Measurements from ENCODE around the gene KL. TPM values are rescaled to one million over a fixed set of nuclear protein-coding genes. Genes with fewer than 3 reads are reported as not detected.

The KL gene
- total and polyA plus RNA-seq, 8 donors: 0.38 to 4.0 (median 1.4) TPM

DNA sequence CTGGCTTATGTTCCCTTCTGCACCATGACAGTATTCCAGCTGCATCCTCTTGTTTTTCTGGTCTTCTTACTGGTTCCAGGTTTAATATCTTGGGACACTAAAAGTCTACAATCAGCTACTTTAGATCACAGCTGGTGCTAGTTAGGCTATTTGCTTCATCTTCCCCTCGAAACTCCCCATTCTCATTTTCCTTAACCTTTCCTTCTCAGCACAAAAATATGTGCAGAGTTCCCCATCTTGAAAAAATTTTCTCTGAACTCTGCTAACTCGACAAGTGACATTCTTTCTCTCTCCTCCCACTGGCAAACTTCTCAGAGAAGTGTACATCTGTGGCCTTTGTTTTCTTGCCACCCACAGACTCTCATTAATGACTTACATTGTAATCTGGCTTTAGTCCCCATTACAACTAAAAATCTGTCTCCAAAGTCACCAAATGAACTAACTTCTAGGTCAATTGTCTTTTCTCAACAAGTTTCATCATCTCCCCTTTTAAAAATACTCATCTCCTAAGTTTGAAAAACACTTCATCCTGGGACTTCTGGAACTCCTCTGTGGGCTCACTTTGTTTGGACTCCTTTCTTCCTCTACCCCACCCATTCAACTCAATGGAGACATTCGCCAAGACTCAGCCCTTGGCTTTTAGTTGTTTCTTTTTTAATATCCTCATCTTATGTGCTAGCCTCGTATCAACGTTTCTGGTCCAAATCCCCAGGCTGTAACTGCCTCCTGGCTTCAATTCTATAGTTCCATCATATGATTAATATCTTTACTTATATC is 7.1 kb upstream of the KL start:
- intact Hi-C loops (cut with DNase I; ENCODE audit: low total_unique reads): no loop called here
- WGBS, 5 donors: 53 to 74% (median 64%) methylated on average over 5 of the region's 5 CpGs
- Histone ChIP-seq H3K27ac (no peak overlapping the region), H3K36me3 (no peaks in the 10 kb centered on the region), H3K4me1 (peaks cover 0 to 11% (median 0%) of the 10 kb centered on the region in 4 donors), H3K9me3 (peaks cover 0 to 17% (median 12%) of the 10 kb centered on the region in 4 donors), H3K27me3 (no peaks in the 10 kb centered on the region), H3K4me3 (no peak overlapping the region)
- DNase-seq: no peak
- TF ChIP-seq POLR2A (IDR thresholded peaks at IDR 0.05) (no peak), EP300 (IDR thresholded peaks at IDR 0.05) (no peak), POLR2AphosphoS5 (IDR thresholded peaks at IDR 0.05) (no peak), CTCF (IDR thresholded peaks at IDR 0.05) (no peak)

DNA sequence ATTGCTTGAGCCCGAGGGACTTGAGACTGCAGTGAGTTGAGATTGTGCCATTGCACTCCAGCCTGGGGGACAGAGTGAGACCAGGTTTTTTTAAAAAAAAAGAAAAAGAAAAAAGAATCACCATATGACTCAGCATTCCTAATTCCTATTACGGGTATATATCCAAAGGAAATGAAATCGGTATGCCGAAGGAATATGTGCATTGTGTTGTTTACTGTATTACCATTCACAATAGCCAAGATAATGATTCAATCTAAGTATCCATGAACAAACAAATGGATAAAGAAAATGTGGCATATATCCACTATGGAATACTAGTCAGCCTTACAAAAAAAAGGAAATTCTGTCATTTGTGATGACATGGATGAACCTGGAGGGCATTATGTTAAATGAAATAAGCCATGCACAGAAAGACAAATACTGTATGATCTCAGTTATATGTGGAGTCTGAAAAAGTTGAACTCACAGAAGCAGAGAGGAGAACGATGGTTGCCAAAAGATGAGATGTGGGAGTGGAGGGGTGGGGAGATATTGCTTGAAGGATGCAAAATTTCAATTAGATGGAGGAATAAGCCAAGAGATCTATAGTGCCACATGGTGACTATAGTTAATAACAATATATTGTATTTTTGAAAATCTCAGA is 4.3 kb upstream of the KL start:
- H3K9me3 ChIP-seq: peaks cover 0 to 17% (median 12%) of the 10 kb centered on the region in 4 donors
- H3K27me3 ChIP-seq: peaks cover 0 to 20% (median 3%) of the 10 kb centered on the region in 3 donors
- peaks cover 0 to 16% (median 11%) of the 10 kb centered on the region in 4 donors for H3K4me1 ChIP-seq
- 69 to 78% (median 75%) methylated on average over 5 of the region's 5 CpGs for WGBS, 5 donors
- H3K36me3 ChIP-seq: no peaks in the 10 kb centered on the region
- H3K4me3 ChIP-seq: no peak overlapping the region
- peak in 1 of 2 donors; percentile 30 for DNase-seq
- no peak overlapping the region for H3K27ac ChIP-seq
- TF ChIP-seq POLR2A (IDR thresholded peaks at IDR 0.05) (no peak), CTCF (IDR thresholded peaks at IDR 0.05) (no peak), EP300 (IDR thresholded peaks at IDR 0.05) (no peak), POLR2AphosphoS5 (IDR thresholded peaks at IDR 0.05) (no peak)
- intact Hi-C loops (cut with DNase I; ENCODE audit: low total_unique reads): no loop called here

DNA sequence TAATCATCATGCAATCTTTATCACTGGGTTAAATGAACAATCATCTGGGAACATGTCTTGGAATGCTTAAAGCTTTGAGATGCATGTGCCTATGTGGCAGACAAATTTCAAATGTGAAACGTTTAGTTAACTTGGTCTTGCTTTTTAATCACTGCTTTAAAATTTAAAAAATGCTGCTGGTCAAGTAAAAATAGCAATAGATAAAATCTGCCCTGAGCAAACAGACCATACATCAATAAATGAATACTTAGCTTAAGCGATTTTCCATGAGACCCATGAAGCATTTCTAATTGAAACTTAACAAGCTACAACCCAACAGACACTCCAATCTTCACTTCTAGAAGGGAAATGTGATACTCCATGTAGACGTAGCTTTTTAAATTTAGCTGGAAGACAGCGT is 1.9 kb upstream of the KL start:
- no peak for DNase-seq
- H3K27ac ChIP-seq: no peak overlapping the region
- H3K9me3 ChIP-seq: no peaks in the 10 kb centered on the region
- intact Hi-C loops (cut with DNase I; ENCODE audit: low total_unique reads): no loop called here
- peaks cover 0 to 25% (median 5%) of the 10 kb centered on the region in 3 donors for H3K27me3 ChIP-seq
- H3K4me1 ChIP-seq: peaks cover 0 to 26% (median 21%) of the 10 kb centered on the region in 4 donors
- TF ChIP-seq CTCF (IDR thresholded peaks at IDR 0.05) (no peak), POLR2A (IDR thresholded peaks at IDR 0.05) (no peak), EP300 (IDR thresholded peaks at IDR 0.05) (no peak), POLR2AphosphoS5 (IDR thresholded peaks at IDR 0.05) (no peak)
- no peak overlapping the region for H3K4me3 ChIP-seq
- H3K36me3 ChIP-seq: no peaks in the 10 kb centered on the region
- 50 to 64% (median 62%) methylated on average over 4 of the region's 4 CpGs for WGBS, 5 donors

DNA sequence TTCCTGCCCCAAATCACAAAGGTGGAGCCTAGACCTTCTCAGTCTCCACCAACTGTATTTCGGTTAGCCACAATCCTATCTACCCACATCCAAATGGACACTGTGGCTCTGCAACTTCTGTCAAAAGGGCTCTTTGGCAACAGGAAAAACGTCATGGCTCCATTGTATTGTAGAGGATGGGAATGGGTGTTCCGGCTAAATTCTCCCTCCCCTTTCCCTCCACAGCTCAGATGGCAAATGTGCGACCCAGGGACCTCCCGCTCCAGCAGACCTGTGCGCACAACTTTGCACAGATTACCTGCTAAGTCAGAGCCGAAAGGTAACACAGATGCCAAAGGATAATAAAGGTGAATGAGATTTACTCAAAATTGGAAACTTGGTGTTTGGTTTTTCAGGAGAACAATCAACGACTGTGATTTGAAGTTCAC is 968 bp upstream of the KL start:
- H3K4me1 ChIP-seq: peaks cover 0 to 26% (median 21%) of the 10 kb centered on the region in 4 donors
- H3K27me3 ChIP-seq: peaks cover 0 to 25% (median 5%) of the 10 kb centered on the region in 3 donors
- H3K36me3 ChIP-seq: no peaks in the 10 kb centered on the region
- H3K4me3 ChIP-seq: peak overlapping the region; percentile 52 to 78 (median 62)
- TF ChIP-seq POLR2A (IDR thresholded peaks at IDR 0.05): no peak
- TF ChIP-seq POLR2AphosphoS5 (IDR thresholded peaks at IDR 0.05): peak in 1 of 3 donors; percentile 51
- WGBS, 5 donors: 37 to 59% (median 48%) methylated on average over 8 of the region's 8 CpGs
- H3K9me3 ChIP-seq: no peaks in the 10 kb centered on the region
- H3K27ac ChIP-seq: peak overlapping the region in 4 of 5 donors; percentile 50 to 81 (median 68)
- peak in 1 of 2 donors; percentile 41 for DNase-seq
- intact Hi-C loops (cut with DNase I; ENCODE audit: low total_unique reads): no loop called here
